ENCODE measurements around the gene SMCO3. TPM values are rescaled to one million over a fixed set of nuclear protein-coding genes. Genes with fewer than 3 reads are reported as not detected.

SMCO3 gene
- total and polyA plus RNA-seq, 3 donors from 2014 or later: 0.20 to 0.39 TPM; not detected in 1

GRCh38 chr12:14828892-14829291 is 14.9 kb upstream of the SMCO3 start:
- no peak for TF ChIP-seq POLR2A (IDR thresholded peaks at IDR 0.05)
- TF ChIP-seq, protein P1, sequence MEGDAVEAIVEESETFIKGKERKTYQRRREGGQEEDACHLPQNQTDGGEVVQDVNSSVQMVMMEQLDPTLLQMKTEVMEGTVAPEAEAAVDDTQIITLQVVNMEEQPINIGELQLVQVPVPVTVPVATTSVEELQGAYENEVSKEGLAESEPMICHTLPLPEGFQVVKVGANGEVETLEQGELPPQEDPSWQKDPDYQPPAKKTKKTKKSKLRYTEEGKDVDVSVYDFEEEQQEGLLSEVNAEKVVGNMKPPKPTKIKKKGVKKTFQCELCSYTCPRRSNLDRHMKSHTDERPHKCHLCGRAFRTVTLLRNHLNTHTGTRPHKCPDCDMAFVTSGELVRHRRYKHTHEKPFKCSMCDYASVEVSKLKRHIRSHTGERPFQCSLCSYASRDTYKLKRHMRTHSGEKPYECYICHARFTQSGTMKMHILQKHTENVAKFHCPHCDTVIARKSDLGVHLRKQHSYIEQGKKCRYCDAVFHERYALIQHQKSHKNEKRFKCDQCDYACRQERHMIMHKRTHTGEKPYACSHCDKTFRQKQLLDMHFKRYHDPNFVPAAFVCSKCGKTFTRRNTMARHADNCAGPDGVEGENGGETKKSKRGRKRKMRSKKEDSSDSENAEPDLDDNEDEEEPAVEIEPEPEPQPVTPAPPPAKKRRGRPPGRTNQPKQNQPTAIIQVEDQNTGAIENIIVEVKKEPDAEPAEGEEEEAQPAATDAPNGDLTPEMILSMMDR (IDR thresholded peaks at IDR 0.05): no peak
- DNase-seq: peak; percentile 30
- no peak overlapping the region for H3K4me3 ChIP-seq

DNA sequence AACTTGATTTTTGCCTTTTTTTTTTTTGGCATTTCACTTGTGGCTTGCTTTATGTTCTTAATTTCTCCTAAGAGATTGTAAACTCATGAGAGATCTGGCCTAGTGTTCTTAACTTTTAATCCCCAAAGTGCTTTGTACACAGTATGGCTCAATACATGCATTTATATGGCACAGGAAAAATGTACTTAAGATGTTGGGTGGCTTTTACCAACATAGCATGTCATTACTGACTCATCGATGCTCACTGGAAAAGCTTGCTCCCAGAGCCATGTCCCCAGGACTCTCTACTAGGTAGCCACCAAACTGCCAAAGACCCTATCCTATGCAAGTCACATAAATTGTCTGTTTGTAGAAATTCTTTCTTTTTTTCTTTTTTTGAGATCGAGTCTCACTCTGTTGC is 13.1 kb upstream of the SMCO3 start:
- TF ChIP-seq, protein P1 (IDR thresholded peaks at IDR 0.05): no peak
- no peak for TF ChIP-seq POLR2A (IDR thresholded peaks at IDR 0.05)
- no peaks in the 10 kb centered on the region for H3K36me3 ChIP-seq (ENCODE audit: low read depth, missing control alignments)
- no peaks in the 10 kb centered on the region for H3K9me3 ChIP-seq
- 95 to 96% methylated on average over 2 of the region's 2 CpGs for WGBS, 2 donors
- H3K4me3 ChIP-seq: no peak overlapping the region
- H3K27ac ChIP-seq: no peak overlapping the region
- H3K27me3 ChIP-seq: no peaks in the 10 kb centered on the region
- no peak for DNase-seq
- no peaks in the 10 kb centered on the region for H3K4me1 ChIP-seq
- intact Hi-C loops (cut with DNase I; ENCODE audit: low total_unique reads): no loop called here

More at GRCh38 chr12:14828892-14829291, 14.9 kb upstream of the SMCO3 start:
- H3K27me3 ChIP-seq: no peaks in the 10 kb centered on the region
- intact Hi-C loops (cut with DNase I; ENCODE audit: low total_unique reads): no loop called here
- no peaks in the 10 kb centered on the region for H3K9me3 ChIP-seq
- H3K36me3 ChIP-seq (ENCODE audit: low read depth, missing control alignments): no peaks in the 10 kb centered on the region
- H3K4me1 ChIP-seq: no peaks in the 10 kb centered on the region
- no peak overlapping the region for H3K27ac ChIP-seq

- Histone ChIP-seq H3K27me3 (no peaks in the 10 kb centered on the region), H3K4me3 (no peak overlapping the region), H3K36me3 (ENCODE audit: low read depth, missing control alignments) (no peaks in the 10 kb centered on the region), H3K4me1 (no peaks in the 10 kb centered on the region), H3K27ac (no peak overlapping the region), H3K9me3 (no peaks in the 10 kb centered on the region)
- WGBS, 2 donors: 81% methylated on average over 5 of the region's 5 CpGs
- intact Hi-C loops (cut with DNase I; ENCODE audit: low total_unique reads): no loop called here
- DNase-seq: no peak
- TF ChIP-seq, protein P1 (IDR thresholded peaks at IDR 0.05): no peak
- TF ChIP-seq POLR2A (IDR thresholded peaks at IDR 0.05): no peak
Measured at GRCh38 chr12:14826491-14826890, 12.5 kb upstream of the SMCO3 start.

DNA sequence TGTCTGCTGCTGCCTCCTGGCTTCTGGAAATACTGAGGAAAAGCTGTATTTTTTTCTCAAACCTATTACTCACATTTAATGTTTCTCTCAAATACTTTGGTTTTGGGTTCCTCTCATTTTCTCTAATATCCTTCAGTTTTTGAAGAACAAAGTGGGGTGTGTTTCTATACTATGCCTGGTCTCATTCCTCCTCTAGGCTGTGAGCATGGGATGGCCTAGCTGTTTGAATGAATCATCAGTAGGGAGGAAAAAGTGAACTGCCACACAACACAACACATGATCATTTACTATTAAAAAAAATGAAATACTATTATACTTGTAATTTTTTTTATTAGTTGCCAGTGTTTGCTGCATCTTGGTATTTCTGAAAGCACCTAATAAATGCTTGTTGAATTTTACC is 11.3 kb upstream of the SMCO3 start:
- no peaks in the 10 kb centered on the region for H3K4me1 ChIP-seq
- no peaks in the 10 kb centered on the region for H3K36me3 ChIP-seq (ENCODE audit: low read depth, missing control alignments)
- intact Hi-C loops (cut with DNase I; ENCODE audit: low total_unique reads): no loop called here
- TF ChIP-seq, protein P1 (IDR thresholded peaks at IDR 0.05): no peak
- no peak for TF ChIP-seq POLR2A (IDR thresholded peaks at IDR 0.05)
- H3K27me3 ChIP-seq: no peaks in the 10 kb centered on the region
- no peak overlapping the region for H3K27ac ChIP-seq
- DNase-seq: no peak
- no peaks in the 10 kb centered on the region for H3K9me3 ChIP-seq
- no peak overlapping the region for H3K4me3 ChIP-seq

- WGBS, 2 donors: 89 to 96% methylated on average over 1 of the region's 1 CpG
- intact Hi-C loops (cut with DNase I; ENCODE audit: low total_unique reads): no loop called here
- Histone ChIP-seq H3K9me3 (no peaks in the 10 kb centered on the region), H3K4me1 (no peaks in the 10 kb centered on the region), H3K36me3 (ENCODE audit: low read depth, missing control alignments) (no peaks in the 10 kb centered on the region), H3K4me3 (no peak overlapping the region), H3K27ac (no peak overlapping the region), H3K27me3 (no peaks in the 10 kb centered on the region)
- TF ChIP-seq, protein P1 (IDR thresholded peaks at IDR 0.05): no peak
- no peak for TF ChIP-seq POLR2A (IDR thresholded peaks at IDR 0.05)
- DNase-seq: no peak
Measured at GRCh38 chr12:14824012-14824634, 10.1 kb upstream of the SMCO3 start.
